HG02870 (cell line): ENCODE results near the gene CDHR3.

Experiments used
- ATAC-seq: cut with Tn5 transposase; IDR thresholded peaks from one replicate; pipeline ENCODE4 v1.9.1; 2021; ENCODE audit warnings: mild to moderate bottlenecking, moderate library complexity; ENCODE audit not compliant: unreplicated experiment

Gene CDHR3

DNA sequence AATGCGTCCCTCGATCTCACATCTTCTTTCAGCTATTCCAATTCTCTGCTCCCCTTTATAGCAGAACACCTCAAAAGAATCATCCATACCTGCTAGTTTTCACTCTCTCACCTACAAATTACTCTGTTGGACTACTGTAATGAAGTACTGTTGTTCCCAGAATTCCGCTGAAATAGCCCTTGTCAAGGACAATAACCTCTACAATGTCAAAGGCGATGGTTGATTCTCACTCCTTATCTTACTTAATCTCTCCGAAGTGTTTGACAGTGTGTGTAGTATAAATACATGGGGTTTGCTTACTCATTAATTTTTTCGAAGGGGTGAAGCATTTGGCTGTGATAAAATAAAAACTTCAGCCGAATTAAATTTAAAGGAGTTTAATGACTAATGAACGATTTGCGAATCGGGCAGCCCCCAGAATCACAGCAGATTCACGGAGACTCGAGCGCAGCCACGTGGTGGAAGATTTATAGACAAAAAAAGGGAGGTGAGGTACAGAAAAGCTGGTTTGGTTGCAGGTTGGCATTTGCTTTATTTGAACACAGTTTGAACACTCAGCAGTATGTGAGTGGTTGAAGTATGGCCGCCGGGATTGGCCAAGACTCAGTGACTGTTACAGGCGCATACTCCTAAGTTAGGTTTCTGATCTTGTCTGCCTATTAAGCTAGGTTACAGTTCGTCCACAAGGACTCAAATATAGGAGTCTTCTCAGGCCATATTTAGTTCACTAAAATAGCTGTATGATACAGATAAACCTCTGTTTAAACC is 119.2 kb downstream of the CDHR3 start:
- no peak for ATAC-seq
